ENCODE results near the gene SLC1A2. TPM values are rescaled to one million over a fixed set of nuclear protein-coding genes. Genes with fewer than 3 reads are reported as not detected.

The SLC1A2 gene
- total RNA-seq, 1 donor from 2014 or later, result 54.3 TPM

DNA sequence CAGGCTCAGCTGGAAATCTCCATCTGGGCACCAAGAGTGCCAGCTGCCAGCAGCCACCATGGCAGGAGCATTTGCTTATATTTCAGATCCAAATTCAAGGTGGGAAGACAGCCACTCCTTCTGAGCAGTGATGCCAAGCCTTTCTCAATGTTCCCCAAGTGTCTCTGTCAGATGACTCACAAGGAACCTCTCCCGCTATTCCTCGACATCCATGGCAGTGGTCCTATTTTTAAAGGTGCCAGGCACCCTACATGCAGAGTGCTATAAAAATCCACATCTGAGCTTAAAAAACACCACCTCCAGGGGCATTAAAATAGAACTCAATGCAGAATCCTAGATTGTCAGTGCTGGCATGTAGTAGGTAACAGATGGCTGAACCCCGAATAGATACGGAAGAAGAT is 112.1 kb downstream of the SLC1A2 start:
- TF ChIP-seq, protein P1, sequence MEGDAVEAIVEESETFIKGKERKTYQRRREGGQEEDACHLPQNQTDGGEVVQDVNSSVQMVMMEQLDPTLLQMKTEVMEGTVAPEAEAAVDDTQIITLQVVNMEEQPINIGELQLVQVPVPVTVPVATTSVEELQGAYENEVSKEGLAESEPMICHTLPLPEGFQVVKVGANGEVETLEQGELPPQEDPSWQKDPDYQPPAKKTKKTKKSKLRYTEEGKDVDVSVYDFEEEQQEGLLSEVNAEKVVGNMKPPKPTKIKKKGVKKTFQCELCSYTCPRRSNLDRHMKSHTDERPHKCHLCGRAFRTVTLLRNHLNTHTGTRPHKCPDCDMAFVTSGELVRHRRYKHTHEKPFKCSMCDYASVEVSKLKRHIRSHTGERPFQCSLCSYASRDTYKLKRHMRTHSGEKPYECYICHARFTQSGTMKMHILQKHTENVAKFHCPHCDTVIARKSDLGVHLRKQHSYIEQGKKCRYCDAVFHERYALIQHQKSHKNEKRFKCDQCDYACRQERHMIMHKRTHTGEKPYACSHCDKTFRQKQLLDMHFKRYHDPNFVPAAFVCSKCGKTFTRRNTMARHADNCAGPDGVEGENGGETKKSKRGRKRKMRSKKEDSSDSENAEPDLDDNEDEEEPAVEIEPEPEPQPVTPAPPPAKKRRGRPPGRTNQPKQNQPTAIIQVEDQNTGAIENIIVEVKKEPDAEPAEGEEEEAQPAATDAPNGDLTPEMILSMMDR (IDR thresholded peaks at IDR 0.05; ENCODE audit: partially characterized antibody, unreplicated experiment), result no peak
- Mint-ChIP-seq H3K27me3 (ENCODE audit: unreplicated experiment) (peaks cover 3% of the 10 kb centered on the region), H3K27ac (ENCODE audit: unreplicated experiment) (no peak overlapping the region), H3K36me3 (ENCODE audit: unreplicated experiment) (peaks cover 5% of the 10 kb centered on the region), H3K4me1 (ENCODE audit: low read depth, unreplicated experiment) (peaks cover 7% of the 10 kb centered on the region), H3K4me3 (ENCODE audit: unreplicated experiment) (no peak overlapping the region), H3K9me3 (ENCODE audit: unreplicated experiment) (peaks cover 6% of the 10 kb centered on the region)
- DNase-seq, result no peak

DNA sequence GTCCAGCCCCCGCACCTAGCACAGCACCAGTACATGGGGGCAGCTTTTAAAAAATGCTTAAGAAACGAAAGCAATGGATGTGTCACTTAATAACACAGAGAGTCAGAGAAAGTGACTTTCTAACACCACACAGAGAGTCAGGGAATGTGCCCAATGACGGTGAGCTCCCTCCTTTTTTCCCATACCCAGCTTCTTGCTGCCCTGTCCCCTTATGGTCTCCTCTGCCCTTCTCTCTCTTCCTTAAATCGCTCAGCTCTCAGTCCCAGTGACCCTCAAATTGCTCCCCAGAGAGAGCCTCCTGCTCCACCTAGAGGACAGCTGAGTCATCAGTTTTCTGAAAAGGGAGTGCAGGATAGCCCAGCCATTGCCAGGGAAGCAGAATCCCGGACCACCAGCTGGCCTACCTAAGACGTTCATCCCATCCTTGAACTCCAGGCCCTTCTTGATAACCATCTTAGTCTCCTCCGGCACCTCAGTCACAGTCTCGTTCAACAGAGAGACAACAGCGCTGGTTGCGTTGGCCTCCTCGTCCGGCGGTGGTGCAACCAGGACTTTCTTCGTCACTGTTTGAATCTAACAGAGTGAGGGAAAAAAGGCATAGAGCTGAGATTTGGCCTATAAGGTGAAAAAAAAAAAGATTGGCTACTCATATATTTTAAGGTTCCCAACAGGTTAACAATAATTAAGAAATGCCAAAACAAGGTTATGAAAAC is 113.5 kb downstream of the SLC1A2 start:
- H3K36me3 Mint-ChIP-seq (ENCODE audit: unreplicated experiment), result peaks cover 5% of the 10 kb centered on the region
- no peak overlapping the region for H3K27ac Mint-ChIP-seq (ENCODE audit: unreplicated experiment)
- DNase-seq, result no peak
- peaks cover 7% of the 10 kb centered on the region for H3K4me1 Mint-ChIP-seq (ENCODE audit: low read depth, unreplicated experiment)
- peaks cover 6% of the 10 kb centered on the region for H3K9me3 Mint-ChIP-seq (ENCODE audit: unreplicated experiment)
- TF ChIP-seq, protein P1 (IDR thresholded peaks at IDR 0.05; ENCODE audit: partially characterized antibody, unreplicated experiment), result no peak
- no peak overlapping the region for H3K4me3 Mint-ChIP-seq (ENCODE audit: unreplicated experiment)
- peaks cover 3% of the 10 kb centered on the region for H3K27me3 Mint-ChIP-seq (ENCODE audit: unreplicated experiment)

DNA sequence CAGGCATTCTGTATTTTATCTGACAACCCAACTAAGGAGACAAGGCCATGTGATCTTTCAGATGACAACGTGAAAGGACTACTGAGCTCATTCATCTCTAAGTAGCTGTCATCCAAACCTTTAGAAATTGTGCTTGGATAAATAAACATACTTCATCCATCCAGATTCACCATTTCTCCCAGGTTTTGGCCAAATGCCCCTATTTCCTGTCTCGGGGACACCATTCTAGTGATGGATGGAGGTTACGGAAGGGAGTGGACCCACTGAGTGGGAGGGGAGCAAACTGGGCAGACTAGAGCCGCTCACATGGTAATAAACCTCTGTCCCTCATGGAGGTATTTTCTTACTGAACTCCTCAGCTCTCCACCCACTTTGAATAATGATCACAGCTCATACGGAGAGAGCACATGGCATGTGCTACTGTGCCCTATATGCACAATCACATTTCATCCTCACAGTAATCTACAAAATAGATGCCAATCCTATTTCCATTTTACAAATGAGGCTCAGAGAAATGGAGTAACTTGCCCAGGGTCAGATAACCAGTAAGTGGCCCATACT is 114.4 kb downstream of the SLC1A2 start:
- no peak for DNase-seq
- Mint-ChIP-seq H3K36me3 (ENCODE audit: unreplicated experiment) (peaks cover 5% of the 10 kb centered on the region), H3K4me3 (ENCODE audit: unreplicated experiment) (no peak overlapping the region), H3K9me3 (ENCODE audit: unreplicated experiment) (peaks cover 6% of the 10 kb centered on the region), H3K27ac (ENCODE audit: unreplicated experiment) (no peak overlapping the region), H3K4me1 (ENCODE audit: low read depth, unreplicated experiment) (peaks cover 7% of the 10 kb centered on the region), H3K27me3 (ENCODE audit: unreplicated experiment) (peaks cover 3% of the 10 kb centered on the region)
- TF ChIP-seq, protein P1 (IDR thresholded peaks at IDR 0.05; ENCODE audit: partially characterized antibody, unreplicated experiment), result no peak

DNA sequence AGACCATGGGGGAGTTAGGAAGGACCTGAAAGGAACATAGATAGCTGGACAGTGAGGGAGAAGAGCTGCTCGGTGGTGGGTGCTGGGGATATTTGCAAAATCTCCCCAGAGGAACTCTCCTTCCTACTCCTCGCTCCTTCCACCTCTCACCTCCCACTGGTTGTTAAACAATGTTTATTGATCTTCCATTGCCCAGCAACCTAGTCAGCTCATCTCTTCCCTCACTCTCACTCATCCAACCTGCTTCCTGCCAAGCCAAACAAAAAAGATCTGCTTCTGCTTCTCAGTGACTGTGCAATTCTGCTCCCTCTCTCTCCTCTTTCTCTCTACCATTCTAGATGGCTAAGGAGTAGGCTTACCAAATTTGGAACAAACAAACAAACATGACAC is 115.0 kb downstream of the SLC1A2 start:
- TF ChIP-seq, protein P1 (IDR thresholded peaks at IDR 0.05; ENCODE audit: partially characterized antibody, unreplicated experiment), result no peak
- DNase-seq, result no peak
- H3K4me3 Mint-ChIP-seq (ENCODE audit: unreplicated experiment), result no peak overlapping the region
- peaks cover 6% of the 10 kb centered on the region for H3K9me3 Mint-ChIP-seq (ENCODE audit: unreplicated experiment)
- peaks cover 5% of the 10 kb centered on the region for H3K36me3 Mint-ChIP-seq (ENCODE audit: unreplicated experiment)
- peaks cover 3% of the 10 kb centered on the region for H3K27me3 Mint-ChIP-seq (ENCODE audit: unreplicated experiment)
- H3K4me1 Mint-ChIP-seq (ENCODE audit: low read depth, unreplicated experiment), result peaks cover 7% of the 10 kb centered on the region
- no peak overlapping the region for H3K27ac Mint-ChIP-seq (ENCODE audit: unreplicated experiment)
